Suprapubic skin (tissue), 4 donors: ENCODE results near the gene UNC5B. TPM values are rescaled to one million over a fixed set of nuclear protein-coding genes. Genes with fewer than 3 reads are reported as not detected.

Experiments used
- DNase-seq, 2 donors: peaks; one replicate each; pipeline ENCODE4 v3.0.0-alpha.2; 2019; ENCODE audit warnings: low spot score in 2 of 2
- H3K27ac ChIP-seq: fragments of 200-600 bp; sonication (generic); one replicate; pipeline ENCODE4 v1.5.1; 2019
- H3K27me3 ChIP-seq: fragments of 200-600 bp; sonication (generic); one replicate; pipeline ENCODE4 v1.5.1; 2019
- H3K36me3 ChIP-seq: fragments of 200-600 bp; sonication (generic); one replicate; pipeline ENCODE4 v1.5.1; 2019
- H3K4me1 ChIP-seq: fragments of 200-600 bp; sonication (generic); one replicate; pipeline ENCODE4 v1.5.1; 2019
- H3K4me3 ChIP-seq: fragments of 200-600 bp; sonication (generic); one replicate; pipeline ENCODE4 v1.5.1; 2019; ENCODE audit warnings: mild to moderate bottlenecking
- H3K9me3 ChIP-seq: fragments of 200-600 bp; sonication (generic); one replicate; pipeline ENCODE4 v1.5.1; 2019
- CTCF ChIP-seq, 2 donors: fragments of 200-600 bp in 1 of 2; fragments of 450-650 bp in 1 of 2; sonication (generic) in 1 of 2; IDR thresholded peaks; one replicate each; pipeline ENCODE4 v1.5.1; 2016 to 2019; ENCODE audit warnings: antibody characterized with exemption in 2 of 2, mild to moderate bottlenecking in 1 of 2, moderate library complexity in 1 of 2
- EP300 ChIP-seq: sonication (generic); formaldehyde crosslinking; IDR thresholded peaks from one replicate; pipeline ENCODE4 v1.6.1; 2017; ENCODE audit warnings: antibody characterized with exemption
- POLR2A ChIP-seq, 2 donors: fragments of 450-650 bp; IDR thresholded peaks; one replicate each; pipeline ENCODE4 v1.6.1; 2017; ENCODE audit warnings: antibody characterized with exemption in 2 of 2, mild to moderate bottlenecking in 2 of 2, moderate library complexity in 2 of 2
- POLR2AphosphoS5 ChIP-seq, 3 donors: sonication (generic); formaldehyde crosslinking; IDR thresholded peaks; one replicate each; pipeline ENCODE4 v1.6.1; 2017; ENCODE audit warnings: antibody characterized with exemption in 3 of 3
- WGBS: methylation state at CpG from one replicate; pipeline ENCODE4 v1.1.5; 2018; 5-methylcytosine and 5-hydroxymethylcytosine counted together
- total RNA-seq, 4 donors: library from RNA; depleted of rRNA; stranded (reverse); fragments of >200 nt; gene quantifications; one replicate each; pipeline ENCODE4 v1.1.0, GENCODE V29; 2016

UNC5B gene
- total RNA-seq, 4 donors from 2014 or later = 7.2 to 45.7 (median 14.7) TPM

GRCh38 chr10:71289421-71290130 is 77.2 kb downstream of the UNC5B start:
- Histone ChIP-seq H3K9me3 (no peaks in the 10 kb centered on the region), H3K4me1 (peaks cover 16% of the 10 kb centered on the region), H3K27me3 (no peaks in the 10 kb centered on the region), H3K4me3 (no peak overlapping the region), H3K27ac (no peak overlapping the region), H3K36me3 (peaks cover 12% of the 10 kb centered on the region)
- DNase-seq = no peak
- WGBS = 85% methylated on average over 11 of the region's 12 CpGs
- TF ChIP-seq EP300 = no peak
- no peak for TF ChIP-seq CTCF (IDR thresholded peaks at IDR 0.05)
- no peak for TF ChIP-seq POLR2AphosphoS5 (IDR thresholded peaks at IDR 0.05)
- TF ChIP-seq POLR2A (IDR thresholded peaks at IDR 0.05) = no peak

GRCh38 chr10:71290331-71290730 is 78.0 kb downstream of the UNC5B start:
- peaks cover 16% of the 10 kb centered on the region for H3K4me1 ChIP-seq
- H3K9me3 ChIP-seq = no peaks in the 10 kb centered on the region
- TF ChIP-seq EP300 (no peak), POLR2AphosphoS5 (IDR thresholded peaks at IDR 0.05) (no peak), CTCF (IDR thresholded peaks at IDR 0.05) (no peak), POLR2A (IDR thresholded peaks at IDR 0.05) (no peak)
- no peak overlapping the region for H3K27ac ChIP-seq
- peaks cover 12% of the 10 kb centered on the region for H3K36me3 ChIP-seq
- H3K4me3 ChIP-seq = no peak overlapping the region
- no peak for DNase-seq
- H3K27me3 ChIP-seq = no peaks in the 10 kb centered on the region
- WGBS = 98% methylated on average over 3 of the region's 3 CpGs

GRCh38 chr10:71290806-71291527 is 78.6 kb downstream of the UNC5B start:
- no peaks in the 10 kb centered on the region for H3K27me3 ChIP-seq
- peaks cover 10% of the 10 kb centered on the region for H3K36me3 ChIP-seq
- WGBS = 80% methylated on average over 15 of the region's 26 CpGs
- no peaks in the 10 kb centered on the region for H3K9me3 ChIP-seq
- H3K4me1 ChIP-seq = peaks cover 19% of the 10 kb centered on the region
- TF ChIP-seq CTCF (IDR thresholded peaks at IDR 0.05) (no peak), POLR2A (IDR thresholded peaks at IDR 0.05) (no peak), EP300 (no peak), POLR2AphosphoS5 (IDR thresholded peaks at IDR 0.05) (no peak)
- no peak for DNase-seq
- no peak overlapping the region for H3K27ac ChIP-seq
- H3K4me3 ChIP-seq = no peak overlapping the region

GRCh38 chr10:71291528-71291900 is 79.1 kb downstream of the UNC5B start:
- H3K27me3 ChIP-seq = no peaks in the 10 kb centered on the region
- DNase-seq = no peak
- no peaks in the 10 kb centered on the region for H3K9me3 ChIP-seq
- WGBS = 98% methylated on average over 8 of the region's 13 CpGs
- TF ChIP-seq CTCF (IDR thresholded peaks at IDR 0.05) (no peak), EP300 (no peak), POLR2AphosphoS5 (IDR thresholded peaks at IDR 0.05) (no peak), POLR2A (IDR thresholded peaks at IDR 0.05) (no peak)
- H3K4me1 ChIP-seq = peaks cover 23% of the 10 kb centered on the region
- H3K4me3 ChIP-seq = no peak overlapping the region
- no peak overlapping the region for H3K27ac ChIP-seq
- H3K36me3 ChIP-seq = peaks cover 9% of the 10 kb centered on the region
